GM21367 (cell line): ENCODE data around the gene COL4A4.
"Not testable (repeated sequence)": the region's sequence is repeated elsewhere in the genome, so short reads cannot be mapped to it uniquely, and the experiment has no call there.

Experiments used
- ATAC-seq: cut with Tn5 transposase; IDR thresholded peaks from one replicate; pipeline ENCODE4 v1.9.1; 2021; ENCODE audit not compliant: unreplicated experiment

The COL4A4 gene

GRCh38 chr2:227163998-227164762 is at the start of gene COL4A4, which contains the start of gene COL4A3:
Gene COL4A4, minus strand, starts transcription at chr2:227164205. Its CDS starts 16,722 bp downstream, at chr2:227147483.
Gene COL4A3, plus strand, starts transcription at chr2:227164624. Its CDS starts 103 bp downstream, at chr2:227164727.
- ATAC-seq: peak; percentile 59

GRCh38 chr2:227207573-227207972 is 43.6 kb upstream of the COL4A4 start:
- no peak for ATAC-seq

GRCh38 chr2:227206406-227206805 is 42.4 kb upstream of the COL4A4 start:
- no peak for ATAC-seq

- no peak for ATAC-seq
Measured at GRCh38 chr2:227205701-227206100, 41.7 kb upstream of the COL4A4 start.

GRCh38 chr2:227204452-227204851 is 40.4 kb upstream of the COL4A4 start:
- ATAC-seq: no peak

GRCh38 chr2:227201771-227202170 is 37.8 kb upstream of the COL4A4 start:
- no peak for ATAC-seq

- ATAC-seq: no peak
Measured at GRCh38 chr2:227198866-227199265, 34.9 kb upstream of the COL4A4 start.

GRCh38 chr2:227194219-227194618 is 30.2 kb upstream of the COL4A4 start:
- no peak for ATAC-seq

- ATAC-seq: no peak
Measured at GRCh38 chr2:227192491-227192890, 28.5 kb upstream of the COL4A4 start.

- no peak for ATAC-seq
Measured at GRCh38 chr2:227191367-227191766, 27.4 kb upstream of the COL4A4 start.

- ATAC-seq: no peak
Measured at GRCh38 chr2:227188292-227188691, 24.3 kb upstream of the COL4A4 start.

GRCh38 chr2:227186751-227187150 is 22.7 kb upstream of the COL4A4 start:
- no peak for ATAC-seq

GRCh38 chr2:227185615-227186232 is 21.7 kb upstream of the COL4A4 start:
- ATAC-seq: no peak

- no peak for ATAC-seq
Measured at GRCh38 chr2:227183657-227184367, 19.8 kb upstream of the COL4A4 start.

GRCh38 chr2:227182765-227183164 is 18.8 kb upstream of the COL4A4 start:
- no peak for ATAC-seq

GRCh38 chr2:227180770-227181169 is 16.8 kb upstream of the COL4A4 start:
- ATAC-seq: no peak

GRCh38 chr2:227179988-227180685 is 16.1 kb upstream of the COL4A4 start:
- ATAC-seq: no peak

- no peak for ATAC-seq
Measured at GRCh38 chr2:227177592-227178336, 13.8 kb upstream of the COL4A4 start.

- ATAC-seq: not testable (repeated sequence)
Measured at GRCh38 chr2:227171779-227172178, 7.8 kb upstream of the COL4A4 start.

GRCh38 chr2:227164763-227165291 is 822 bp upstream of the COL4A4 start:
- ATAC-seq: peak; percentile 63
